Neural cell (in vitro differentiated cells): ENCODE measurements around the gene MOGAT1. TPM values are rescaled to one million over a fixed set of nuclear protein-coding genes. Genes with fewer than 3 reads are reported as not detected.

ENCODE experiments used
- H2AFZ ChIP-seq: fragments of 200-600, 300-800 bp; sonication (generic), shearing (Covaris generic); 2 replicates; pipeline ENCODE4 v1.6.0; 2014; ENCODE audit warnings: low read depth, mild to moderate bottlenecking, antibody characterized with exemption, low read length, moderate library complexity
- H3F3A ChIP-seq: fragments of 200-600 bp; shearing (Covaris generic); 2 replicates; pipeline ENCODE4 v1.6.1; 2016; ENCODE audit warnings: mild to moderate bottlenecking, moderate library complexity, mixed read lengths, antibody characterized with exemption, low read length; ENCODE audit not compliant: insufficient read depth, poor library complexity, severe bottlenecking
- H3K27ac ChIP-seq: fragments of 200-600, 300-800 bp; sonication (generic), shearing (Covaris generic); 2 replicates; pipeline ENCODE4 v1.5.1; 2014; ENCODE audit warnings: mild to moderate bottlenecking, low read length, moderate library complexity
- H3K27me3 ChIP-seq: fragments of 300-800, 200-600 bp; sonication (generic), shearing (Covaris generic); 2 replicates; pipeline ENCODE4 v1.6.0; 2014; ENCODE audit warnings: mild to moderate bottlenecking, low read depth, low read length, moderate library complexity; ENCODE audit not compliant: insufficient read depth
- H3K36me3 ChIP-seq: fragments of 300-800, 200-600 bp; sonication (generic), shearing (Covaris generic); 2 replicates; pipeline ENCODE4 v1.5.1; 2014; ENCODE audit warnings: mild to moderate bottlenecking, antibody characterized with exemption, low read length, moderate library complexity; ENCODE audit not compliant: insufficient read depth
- H3K4me2 ChIP-seq: fragments of 300-800, 200-600 bp; sonication (generic), shearing (Covaris generic); 2 replicates; pipeline ENCODE4 v1.6.0; 2014; ENCODE audit warnings: mild to moderate bottlenecking, low read length
- H3K4me3 ChIP-seq: fragments of 300-800, 200-600 bp; sonication (generic), shearing (Covaris generic); 2 replicates; pipeline ENCODE4 v1.5.1; 2014; ENCODE audit warnings: mild to moderate bottlenecking, low read length, moderate library complexity
- H3K79me2 ChIP-seq: fragments of 200-600 bp; shearing (Covaris generic); replicated peaks from 2 replicates; pipeline ENCODE4 v1.6.0; 2014; ENCODE audit warnings: mild to moderate bottlenecking, low read length, moderate library complexity; ENCODE audit not compliant: insufficient read depth
- H3K9ac ChIP-seq: fragments of 300-800, 200-600 bp; sonication (generic), shearing (Covaris generic); 2 replicates; pipeline ENCODE4 v1.6.1; 2016; ENCODE audit warnings: mild to moderate bottlenecking, low read length, mixed read lengths
- H3K9me2 ChIP-seq: fragments of 200-600 bp; shearing (Covaris generic); 2 replicates; pipeline ENCODE4 v1.6.1; 2016; ENCODE audit warnings: mild to moderate bottlenecking, low read length, mixed read lengths; ENCODE audit not compliant: insufficient read depth
- H3K9me3 ChIP-seq: fragments of 200-600, 300-800 bp; sonication (generic), shearing (Covaris generic); 2 replicates; pipeline ENCODE4 v1.6.1; 2016; ENCODE audit warnings: mild to moderate bottlenecking, mixed run types, low read length, moderate library complexity, mixed read lengths
- H4K20me1 ChIP-seq: fragments of 200-600 bp; shearing (Covaris generic); 2 replicates; pipeline ENCODE4 v1.6.1; 2016; ENCODE audit warnings: mild to moderate bottlenecking, mixed run types; ENCODE audit not compliant: insufficient read depth
- EP300 ChIP-seq: fragments of 450-650 bp; conservative IDR thresholded peaks from 2 replicates; pipeline ENCODE4 v1.6.1; 2014; ENCODE audit warnings: antibody characterized with exemption, mild to moderate bottlenecking, moderate library complexity; ENCODE audit not compliant: poor library complexity, severe bottlenecking
- EZH2 ChIP-seq: fragments of 200-600, 300-800 bp; shearing (Covaris generic), sonication (generic); IDR thresholded peaks from 2 replicates; pipeline ENCODE4 v1.6.1; 2014; ENCODE audit warnings: antibody characterized with exemption, low read length, borderline replicate concordance, mild to moderate bottlenecking; ENCODE audit not compliant: insufficient read depth, poor library complexity, severe bottlenecking
- MXI1 ChIP-seq: fragments of 450-650 bp; conservative IDR thresholded peaks from 2 replicates; pipeline ENCODE4 v1.6.1; 2014; ENCODE audit warnings: antibody characterized with exemption, mild to moderate bottlenecking; ENCODE audit not compliant: poor library complexity, severe bottlenecking
- POLR2AphosphoS5 ChIP-seq: IDR thresholded peaks from 2 replicates; pipeline ENCODE4 v1.6.1; 2012
- RAD21 ChIP-seq: fragments of 450-650 bp; conservative IDR thresholded peaks from 2 replicates; pipeline ENCODE4 v1.6.1; 2014; ENCODE audit warnings: antibody characterized with exemption, mild to moderate bottlenecking, moderate library complexity
- SMC3 ChIP-seq: fragments of 450-650 bp; conservative IDR thresholded peaks from 2 replicates; pipeline ENCODE4 v1.6.1; 2014; ENCODE audit warnings: antibody characterized with exemption, mild to moderate bottlenecking, moderate library complexity; ENCODE audit not compliant: poor library complexity
- TAF1 ChIP-seq: IDR thresholded peaks from 2 replicates; pipeline ENCODE4 v1.6.1; 2012; ENCODE audit warnings: low read depth
- polyA plus RNA-seq: library from polyadenylated mRNA; depleted of rRNA; stranded (reverse); fragments of >200 nt; gene quantifications from 2 replicates; pipeline ENCODE4 v1.2.3, GENCODE V29; 2014
- TF ChIP-seq, protein P1 (sequence below): fragments of 450-650 bp; IDR thresholded peaks from 2 replicates; pipeline ENCODE4 v1.5.1; 2014; ENCODE audit warnings: antibody characterized with exemption, mild to moderate bottlenecking, moderate library complexity; ENCODE audit not compliant: poor library complexity, severe bottlenecking
- TF ChIP-seq, protein P2 (sequence below): IDR thresholded peaks from 2 replicates; pipeline ENCODE4 v1.6.1; 2012; ENCODE audit warnings: borderline replicate concordance

The MOGAT1 gene
- polyA plus RNA-seq, 1 donor from 2014 or later: not detected

DNA sequence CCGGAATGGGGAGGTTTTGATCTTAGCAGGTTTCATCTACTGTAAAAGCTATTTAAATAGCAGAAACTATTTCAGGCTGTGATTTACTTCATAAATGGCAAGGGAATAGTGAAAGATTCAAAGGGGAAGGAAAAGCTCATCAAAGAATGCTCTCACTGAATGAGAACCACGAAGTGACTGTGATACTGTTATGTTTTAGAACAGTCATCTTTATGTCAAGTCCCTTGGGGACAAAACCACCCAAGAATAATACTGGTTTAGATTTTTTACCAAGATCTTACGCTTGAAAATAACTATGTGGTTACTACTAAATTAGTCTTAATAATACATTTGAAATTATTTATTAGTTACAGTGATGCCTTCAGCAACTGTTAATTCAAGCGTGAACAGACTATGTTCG lies 43.7 kb upstream of the MOGAT1 start:
- no peak overlapping the region for H3K4me3 ChIP-seq
- H3K4me2 ChIP-seq: no peak overlapping the region
- H3K9me2 ChIP-seq: no peaks in the 10 kb centered on the region
- TF ChIP-seq MXI1: no peak
- no peak for TF ChIP-seq EZH2
- TF ChIP-seq, protein P1, sequence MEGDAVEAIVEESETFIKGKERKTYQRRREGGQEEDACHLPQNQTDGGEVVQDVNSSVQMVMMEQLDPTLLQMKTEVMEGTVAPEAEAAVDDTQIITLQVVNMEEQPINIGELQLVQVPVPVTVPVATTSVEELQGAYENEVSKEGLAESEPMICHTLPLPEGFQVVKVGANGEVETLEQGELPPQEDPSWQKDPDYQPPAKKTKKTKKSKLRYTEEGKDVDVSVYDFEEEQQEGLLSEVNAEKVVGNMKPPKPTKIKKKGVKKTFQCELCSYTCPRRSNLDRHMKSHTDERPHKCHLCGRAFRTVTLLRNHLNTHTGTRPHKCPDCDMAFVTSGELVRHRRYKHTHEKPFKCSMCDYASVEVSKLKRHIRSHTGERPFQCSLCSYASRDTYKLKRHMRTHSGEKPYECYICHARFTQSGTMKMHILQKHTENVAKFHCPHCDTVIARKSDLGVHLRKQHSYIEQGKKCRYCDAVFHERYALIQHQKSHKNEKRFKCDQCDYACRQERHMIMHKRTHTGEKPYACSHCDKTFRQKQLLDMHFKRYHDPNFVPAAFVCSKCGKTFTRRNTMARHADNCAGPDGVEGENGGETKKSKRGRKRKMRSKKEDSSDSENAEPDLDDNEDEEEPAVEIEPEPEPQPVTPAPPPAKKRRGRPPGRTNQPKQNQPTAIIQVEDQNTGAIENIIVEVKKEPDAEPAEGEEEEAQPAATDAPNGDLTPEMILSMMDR: no peak
- TF ChIP-seq RAD21: no peak
- no peak for TF ChIP-seq POLR2AphosphoS5
- no peak for TF ChIP-seq TAF1
- TF ChIP-seq, protein P2, sequence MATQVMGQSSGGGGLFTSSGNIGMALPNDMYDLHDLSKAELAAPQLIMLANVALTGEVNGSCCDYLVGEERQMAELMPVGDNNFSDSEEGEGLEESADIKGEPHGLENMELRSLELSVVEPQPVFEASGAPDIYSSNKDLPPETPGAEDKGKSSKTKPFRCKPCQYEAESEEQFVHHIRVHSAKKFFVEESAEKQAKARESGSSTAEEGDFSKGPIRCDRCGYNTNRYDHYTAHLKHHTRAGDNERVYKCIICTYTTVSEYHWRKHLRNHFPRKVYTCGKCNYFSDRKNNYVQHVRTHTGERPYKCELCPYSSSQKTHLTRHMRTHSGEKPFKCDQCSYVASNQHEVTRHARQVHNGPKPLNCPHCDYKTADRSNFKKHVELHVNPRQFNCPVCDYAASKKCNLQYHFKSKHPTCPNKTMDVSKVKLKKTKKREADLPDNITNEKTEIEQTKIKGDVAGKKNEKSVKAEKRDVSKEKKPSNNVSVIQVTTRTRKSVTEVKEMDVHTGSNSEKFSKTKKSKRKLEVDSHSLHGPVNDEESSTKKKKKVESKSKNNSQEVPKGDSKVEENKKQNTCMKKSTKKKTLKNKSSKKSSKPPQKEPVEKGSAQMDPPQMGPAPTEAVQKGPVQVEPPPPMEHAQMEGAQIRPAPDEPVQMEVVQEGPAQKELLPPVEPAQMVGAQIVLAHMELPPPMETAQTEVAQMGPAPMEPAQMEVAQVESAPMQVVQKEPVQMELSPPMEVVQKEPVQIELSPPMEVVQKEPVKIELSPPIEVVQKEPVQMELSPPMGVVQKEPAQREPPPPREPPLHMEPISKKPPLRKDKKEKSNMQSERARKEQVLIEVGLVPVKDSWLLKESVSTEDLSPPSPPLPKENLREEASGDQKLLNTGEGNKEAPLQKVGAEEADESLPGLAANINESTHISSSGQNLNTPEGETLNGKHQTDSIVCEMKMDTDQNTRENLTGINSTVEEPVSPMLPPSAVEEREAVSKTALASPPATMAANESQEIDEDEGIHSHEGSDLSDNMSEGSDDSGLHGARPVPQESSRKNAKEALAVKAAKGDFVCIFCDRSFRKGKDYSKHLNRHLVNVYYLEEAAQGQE: no peak
- TF ChIP-seq SMC3: no peak
- no peak for TF ChIP-seq EP300
- H3F3A ChIP-seq: no peaks in the 10 kb centered on the region
- no peak overlapping the region for H3K9ac ChIP-seq
- H3K27me3 ChIP-seq: no peaks in the 10 kb centered on the region
- no peaks in the 10 kb centered on the region for H3K9me3 ChIP-seq
- peaks cover 9% of the 10 kb centered on the region for H3K36me3 ChIP-seq
- no peak overlapping the region for H3K27ac ChIP-seq
- H4K20me1 ChIP-seq: no peaks in the 10 kb centered on the region
- H3K79me2 ChIP-seq: no peaks in the 10 kb centered on the region
- H2AFZ ChIP-seq: no peak overlapping the region

- H3K79me2 ChIP-seq: no peaks in the 10 kb centered on the region
- H3K36me3 ChIP-seq: peaks cover 10% of the 10 kb centered on the region
- H3K4me3 ChIP-seq: no peak overlapping the region
- H3K27me3 ChIP-seq: no peaks in the 10 kb centered on the region
- no peak overlapping the region for H3K27ac ChIP-seq
- no peaks in the 10 kb centered on the region for H3K9me3 ChIP-seq
- no peak for TF ChIP-seq SMC3
- no peak for TF ChIP-seq TAF1
- TF ChIP-seq MXI1: no peak
- TF ChIP-seq EZH2: no peak
- TF ChIP-seq, protein P2: no peak
- no peak for TF ChIP-seq RAD21
- no peak overlapping the region for H3K9ac ChIP-seq
- H3K4me2 ChIP-seq: no peak overlapping the region
- no peak overlapping the region for H2AFZ ChIP-seq
- no peaks in the 10 kb centered on the region for H3F3A ChIP-seq
- no peaks in the 10 kb centered on the region for H4K20me1 ChIP-seq
- no peaks in the 10 kb centered on the region for H3K9me2 ChIP-seq
Observed at GRCh38 chr2:222635295-222635694, 36.2 kb upstream of the MOGAT1 start.
